SK-N-SH (cell line): Measurements from ENCODE around the gene CACNA2D3. TPM values are rescaled to one million over a fixed set of nuclear protein-coding genes. Genes with fewer than 3 reads are reported as not detected.

Experiments
- CTCF ChIA-PET: fragments of 300-600, 350-600 bp; formaldehyde crosslinking; extraction: SDS; loops from one replicate; lab custom pipeline; 2021; lab: Yijun Ruan, JAX
- POLR2A ChIA-PET: fragments of 350-600 bp; sonication (Branson Sonifier 250); formaldehyde crosslinking; extraction: SDS; loops from one replicate; lab custom pipeline; 2020; ENCODE audit warnings: antibody characterized with exemption, inconsistent platforms; lab: Yijun Ruan, JAX
- DNase-seq: peaks from one replicate; pipeline ENCODE4 v3.0.0; 2012
- H2AFZ ChIP-seq: fragments of 200-600 bp; sonication (generic); 2 replicates; pipeline ENCODE4 v1.8.1; 2016; ENCODE audit warnings: antibody characterized with exemption, mild to moderate bottlenecking, low read depth
- H3F3A ChIP-seq: fragments of 200-600 bp; sonication (generic); replicated peaks from 2 replicates; pipeline ENCODE3; 2016; ENCODE audit warnings: antibody characterized with exemption, mild to moderate bottlenecking; ENCODE audit not compliant: insufficient read depth
- H3K27ac ChIP-seq, 2 experiments: fragments of 200-500 bp in 1 of 2; fragments of 200-600 bp in 1 of 2; sonication (Bioruptor generic) in 1 of 2; sonication (generic), shearing (Covaris generic) in 1 of 2; 2 replicates each; pipeline versions ENCODE4 v1.5.1 to v1.6.1; 2014 to 2016; ENCODE audit warnings: low read depth in 2 of 2, inconsistent platforms in 1 of 2, low read length in 1 of 2, mild to moderate bottlenecking in 1 of 2, mixed read lengths in 1 of 2
- H3K27me3 ChIP-seq: fragments of 200-600 bp; sonication (generic), shearing (Covaris generic); 2 replicates; pipeline ENCODE4 v1.6.1; 2016; ENCODE audit warnings: mixed run types; ENCODE audit not compliant: insufficient read depth
- H3K36me3 ChIP-seq, 2 experiments: fragments of 200-500 bp in 1 of 2; fragments of 200-600 bp in 1 of 2; sonication (Bioruptor generic) in 1 of 2; sonication (generic) in 1 of 2; replicated peaks in 1 of 2; 2 replicates each; pipeline versions ENCODE3 to v1.5.1; 2014 to 2016; ENCODE audit warnings: low read length in 1 of 2, mild to moderate bottlenecking in 1 of 2; ENCODE audit not compliant: insufficient read depth in 2 of 2, control insufficient read depth in 1 of 2
- H3K4me1 ChIP-seq, 2 experiments: fragments of 200-500 bp in 1 of 2; fragments of 200-600 bp in 1 of 2; sonication (Bioruptor generic) in 1 of 2; sonication (generic), shearing (Covaris generic) in 1 of 2; 2 replicates each; pipeline versions ENCODE4 v1.5.1 to v1.6.1; 2014 to 2016; ENCODE audit warnings: low read depth in 1 of 2, low read length in 1 of 2, mixed run types in 1 of 2; ENCODE audit not compliant: insufficient read depth in 2 of 2, control insufficient read depth in 1 of 2
- H3K4me2 ChIP-seq: fragments of 200-600 bp; sonication (generic), shearing (Covaris generic); 2 replicates; pipeline ENCODE4 v1.6.1; 2017; ENCODE audit warnings: mixed run types
- H3K4me3 ChIP-seq, 2 experiments: fragments of 200-500 bp in 1 of 2; fragments of 200-600 bp in 1 of 2; sonication (Bioruptor generic) in 1 of 2; sonication (generic), shearing (Covaris generic) in 1 of 2; 2 replicates each; pipeline versions ENCODE4 v1.5.1 to v1.8.1; 2014 to 2016; ENCODE audit warnings: low read depth in 2 of 2, inconsistent platforms in 1 of 2, low read length in 1 of 2, mild to moderate bottlenecking in 1 of 2, mixed read lengths in 1 of 2, moderate library complexity in 1 of 2
- H3K79me2 ChIP-seq: fragments of 200-600 bp; sonication (generic); 2 replicates; pipeline ENCODE4 v1.8.1; 2017; ENCODE audit warnings: mild to moderate bottlenecking; ENCODE audit not compliant: insufficient read depth
- H3K9ac ChIP-seq: fragments of 200-600 bp; sonication (generic); 2 replicates; pipeline ENCODE4 v1.6.1; 2017; ENCODE audit warnings: mixed run types
- H3K9me2 ChIP-seq: fragments of 200-600 bp; sonication (generic); 2 replicates; pipeline ENCODE4 v1.6.1; 2017; ENCODE audit warnings: mixed run types
- H3K9me3 ChIP-seq: fragments of 200-600 bp; sonication (generic); 2 replicates; pipeline ENCODE4 v1.6.1; 2017; ENCODE audit warnings: mixed run types, mild to moderate bottlenecking, moderate library complexity
- H4K20me1 ChIP-seq: fragments of 200-600 bp; sonication (generic); 2 replicates; pipeline ENCODE4 v1.6.1; 2017; ENCODE audit warnings: mild to moderate bottlenecking, mixed run types; ENCODE audit not compliant: insufficient read depth
- CHD2 ChIP-seq: fragments of 150-350 bp; IDR thresholded peaks from 2 replicates; pipeline ENCODE4 v1.6.1; 2018; ENCODE audit warnings: low read length; ENCODE audit not compliant: partially characterized antibody
- EP300 ChIP-seq, 2 experiments: IDR thresholded peaks; 2 replicates each; pipeline versions ENCODE4 v1.4.0 to v1.6.1; 2012; ENCODE audit warnings: borderline replicate concordance in 1 of 2, low read depth in 1 of 2, low read length in 1 of 2
- FOSL2 ChIP-seq: IDR thresholded peaks from 2 replicates; pipeline ENCODE4 v1.4.0; 2012; ENCODE audit warnings: low read depth, mild to moderate bottlenecking, moderate library complexity, borderline replicate concordance
- FOXJ3 ChIP-seq: sonication (generic); formaldehyde crosslinking; IDR thresholded peaks from 2 replicates; pipeline ENCODE4 v1.5.1; 2020; ENCODE audit warnings: mild to moderate bottlenecking, missing genetic modification reagents
- FOXM1 ChIP-seq: IDR thresholded peaks from 2 replicates; pipeline ENCODE4 v1.4.0; 2012; ENCODE audit warnings: low read depth, mild to moderate bottlenecking
- GATA2 ChIP-seq: sonication (generic); formaldehyde crosslinking; IDR thresholded peaks from 2 replicates; pipeline ENCODE4 v1.5.0; 2020; ENCODE audit warnings: mild to moderate bottlenecking, missing genetic modification reagents
- IRF3 ChIP-seq: fragments of 150-350 bp; IDR thresholded peaks from 2 replicates; pipeline ENCODE4 v1.6.1; 2016; ENCODE audit warnings: mild to moderate bottlenecking, low read depth, low read length
- JUND ChIP-seq: IDR thresholded peaks from 2 replicates; pipeline ENCODE4 v1.4.0; 2012
- MXI1 ChIP-seq: IDR thresholded peaks from 2 replicates; pipeline ENCODE4 v1.6.1; 2012; ENCODE audit warnings: mild to moderate bottlenecking, low read depth, low read length, improper control_type of control experiment
- NFIC ChIP-seq: IDR thresholded peaks from 2 replicates; pipeline ENCODE4 v1.4.0; 2012; ENCODE audit warnings: borderline replicate concordance
- RAD21 ChIP-seq: IDR thresholded peaks from 2 replicates; pipeline ENCODE4 v1.6.1; 2012; ENCODE audit warnings: mild to moderate bottlenecking, low read length
- RFX5 ChIP-seq: IDR thresholded peaks from 2 replicates; pipeline ENCODE4 v1.6.1; 2012; ENCODE audit warnings: mild to moderate bottlenecking, improper control_type of control experiment, low read length
- SIN3A ChIP-seq: IDR thresholded peaks from 2 replicates; pipeline ENCODE4 v1.6.1; 2012; ENCODE audit warnings: low read depth, mild to moderate bottlenecking, low read length, moderate library complexity, borderline replicate concordance
- SMC3 ChIP-seq: IDR thresholded peaks from 2 replicates; pipeline ENCODE4 v1.6.1; 2012; ENCODE audit warnings: low read depth, low read length, improper control_type of control experiment
- YY1 ChIP-seq: IDR thresholded peaks from 2 replicates; pipeline ENCODE4 v1.4.0; 2012; ENCODE audit warnings: low read depth, mild to moderate bottlenecking
- whole genome bisulfite sequencing: methylation state at CpG from one replicate; pipeline ENCODE4 v1.1.6; 2017; ENCODE audit warnings: low lambda C conversion rate; 5-methylcytosine and 5-hydroxymethylcytosine counted together
- polyA plus RNA-seq, 3 experiments: library from polyadenylated mRNA; depleted of rRNA; stranded (reverse); fragments of >200 nt; gene quantifications; 2 replicates each; pipeline ENCODE4 v1.2.3, GENCODE V29; 2012
- TF ChIP-seq, protein P1 (sequence below): IDR thresholded peaks from 2 replicates; pipeline ENCODE4 v1.4.0; 2012; ENCODE audit warnings: low read depth, borderline replicate concordance
- TF ChIP-seq, protein P2 (sequence below): IDR thresholded peaks from 2 replicates; pipeline ENCODE4; 2012
- TF ChIP-seq, protein P3 (sequence below): IDR thresholded peaks from 2 replicates; pipeline ENCODE4 v1.4.0; 2012; ENCODE audit warnings: low read depth, borderline replicate concordance

The CACNA2D3 gene
- polyA plus RNA-seq, 1 of the 3 experiments (the other 2 are of a cell fraction) = 0.15 TPM

DNA sequence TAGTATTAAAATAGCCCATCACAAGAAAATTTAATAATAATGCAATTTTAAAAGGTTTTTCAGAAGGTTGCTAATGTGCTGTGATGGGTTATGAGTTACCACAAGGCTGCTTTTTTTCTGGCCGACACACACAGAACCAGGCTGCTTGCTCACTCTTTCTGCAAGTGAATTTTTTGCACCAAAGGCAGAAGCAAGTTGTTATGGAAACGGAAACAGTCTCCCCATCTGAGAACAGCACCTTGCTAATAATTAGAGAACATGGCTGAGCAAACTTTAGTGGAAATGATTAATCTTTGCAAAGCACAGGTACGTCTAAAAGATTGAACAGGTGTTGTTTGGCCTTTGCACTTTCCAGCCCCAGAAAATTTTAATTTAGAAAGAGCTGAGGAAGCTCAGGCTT, 51.0 kb downstream of the CACNA2D3 start:
- H3K4me2 ChIP-seq = no peak overlapping the region
- no peak overlapping the region for H3K9ac ChIP-seq
- H3K27ac ChIP-seq = no peak overlapping the region
- no peaks in the 10 kb centered on the region for H3K9me2 ChIP-seq
- POLR2A ChIA-PET = no interaction called here
- no peak for DNase-seq
- no peaks in the 10 kb centered on the region for H3K4me1 ChIP-seq
- WGBS = 13% methylated on average over 3 of the region's 3 CpGs
- CTCF ChIA-PET = interaction anchor here (0.9 to 1.2 kb wide), 2 partner anchors 27 to 234 kb away, joined by 3 read pairs; no protein-coding TSS in a partner anchor
- H3K27me3 ChIP-seq = no peaks in the 10 kb centered on the region
- no peak for TF ChIP-seq SIN3A
- TF ChIP-seq FOXJ3 (CRISPR knock-in tag) = no peak
- no peak for TF ChIP-seq RAD21
- no peak for TF ChIP-seq CHD2
- TF ChIP-seq FOSL2 = no peak
- TF ChIP-seq MXI1 = no peak
- TF ChIP-seq, protein P1, sequence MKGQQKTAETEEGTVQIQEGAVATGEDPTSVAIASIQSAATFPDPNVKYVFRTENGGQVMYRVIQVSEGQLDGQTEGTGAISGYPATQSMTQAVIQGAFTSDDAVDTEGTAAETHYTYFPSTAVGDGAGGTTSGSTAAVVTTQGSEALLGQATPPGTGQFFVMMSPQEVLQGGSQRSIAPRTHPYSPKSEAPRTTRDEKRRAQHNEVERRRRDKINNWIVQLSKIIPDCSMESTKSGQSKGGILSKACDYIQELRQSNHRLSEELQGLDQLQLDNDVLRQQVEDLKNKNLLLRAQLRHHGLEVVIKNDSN = no peak
- H2AFZ ChIP-seq = no peak overlapping the region
- no peaks in the 10 kb centered on the region for H4K20me1 ChIP-seq
- no peaks in the 10 kb centered on the region for H3K9me3 ChIP-seq
- H3F3A ChIP-seq = no peaks in the 10 kb centered on the region
- H3K79me2 ChIP-seq = no peaks in the 10 kb centered on the region
- no peaks in the 10 kb centered on the region for H3K36me3 ChIP-seq
- no peak overlapping the region for H3K4me3 ChIP-seq

DNA sequence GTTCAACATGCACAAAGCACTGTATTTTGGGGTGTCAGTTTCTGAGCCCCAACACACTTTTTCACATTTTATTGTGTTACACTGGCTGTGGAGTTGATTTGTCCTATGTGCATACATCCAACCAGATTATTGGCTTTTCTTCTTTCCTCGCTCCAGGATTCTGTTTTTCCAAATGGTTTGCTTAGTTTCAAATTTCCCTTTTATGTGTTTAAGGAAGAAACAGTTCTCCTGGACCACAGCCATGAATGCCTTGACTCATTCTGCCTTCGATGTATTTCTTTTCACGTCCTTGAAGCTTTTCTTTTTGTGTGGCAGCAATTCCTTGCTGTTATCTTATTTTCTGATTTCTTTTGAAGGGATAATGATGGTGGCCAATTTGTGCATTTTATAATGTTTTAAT, 53.8 kb downstream of the CACNA2D3 start:
- 16% methylated on average over 3 of the region's 3 CpGs for WGBS
- H3K27ac ChIP-seq = no peak overlapping the region
- H3K9me2 ChIP-seq = no peaks in the 10 kb centered on the region
- no peaks in the 10 kb centered on the region for H4K20me1 ChIP-seq
- CTCF ChIA-PET = interaction anchor here (0.7 to 0.8 kb wide), 2 partner anchors 198 to 237 kb away, joined by 3 read pairs; no protein-coding TSS in a partner anchor
- H3K9ac ChIP-seq = no peak overlapping the region
- H3F3A ChIP-seq = no peaks in the 10 kb centered on the region
- TF ChIP-seq SMC3 = no peak
- no peak for TF ChIP-seq RFX5
- TF ChIP-seq GATA2 (CRISPR knock-in tag) = no peak
- TF ChIP-seq IRF3 = no peak
- TF ChIP-seq FOXJ3 (CRISPR knock-in tag) = no peak
- no peak for TF ChIP-seq NFIC
- TF ChIP-seq, protein P2, sequence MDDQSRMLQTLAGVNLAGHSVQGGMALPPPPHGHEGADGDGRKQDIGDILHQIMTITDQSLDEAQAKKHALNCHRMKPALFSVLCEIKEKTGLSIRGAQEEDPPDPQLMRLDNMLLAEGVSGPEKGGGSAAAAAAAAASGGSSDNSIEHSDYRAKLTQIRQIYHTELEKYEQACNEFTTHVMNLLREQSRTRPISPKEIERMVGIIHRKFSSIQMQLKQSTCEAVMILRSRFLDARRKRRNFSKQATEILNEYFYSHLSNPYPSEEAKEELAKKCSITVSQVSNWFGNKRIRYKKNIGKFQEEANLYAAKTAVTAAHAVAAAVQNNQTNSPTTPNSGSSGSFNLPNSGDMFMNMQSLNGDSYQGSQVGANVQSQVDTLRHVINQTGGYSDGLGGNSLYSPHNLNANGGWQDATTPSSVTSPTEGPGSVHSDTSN = no peak
- TF ChIP-seq FOXM1 = no peak
- TF ChIP-seq EP300 (IDR thresholded peaks at IDR 0.05; ENCODE audit: borderline replicate concordance in 1 of 2, low read depth in 1 of 2, low read length in 1 of 2) = no peak
- TF ChIP-seq, protein P3, sequence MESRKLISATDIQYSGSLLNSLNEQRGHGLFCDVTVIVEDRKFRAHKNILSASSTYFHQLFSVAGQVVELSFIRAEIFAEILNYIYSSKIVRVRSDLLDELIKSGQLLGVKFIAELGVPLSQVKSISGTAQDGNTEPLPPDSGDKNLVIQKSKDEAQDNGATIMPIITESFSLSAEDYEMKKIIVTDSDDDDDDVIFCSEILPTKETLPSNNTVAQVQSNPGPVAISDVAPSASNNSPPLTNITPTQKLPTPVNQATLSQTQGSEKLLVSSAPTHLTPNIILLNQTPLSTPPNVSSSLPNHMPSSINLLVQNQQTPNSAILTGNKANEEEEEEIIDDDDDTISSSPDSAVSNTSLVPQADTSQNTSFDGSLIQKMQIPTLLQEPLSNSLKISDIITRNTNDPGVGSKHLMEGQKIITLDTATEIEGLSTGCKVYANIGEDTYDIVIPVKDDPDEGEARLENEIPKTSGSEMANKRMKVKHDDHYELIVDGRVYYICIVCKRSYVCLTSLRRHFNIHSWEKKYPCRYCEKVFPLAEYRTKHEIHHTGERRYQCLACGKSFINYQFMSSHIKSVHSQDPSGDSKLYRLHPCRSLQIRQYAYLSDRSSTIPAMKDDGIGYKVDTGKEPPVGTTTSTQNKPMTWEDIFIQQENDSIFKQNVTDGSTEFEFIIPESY = no peak
- TF ChIP-seq YY1 = no peak
- TF ChIP-seq JUND = no peak
- TF ChIP-seq, all 33 proteins: peak for 0
- POLR2A ChIA-PET = no interaction called here
- Histone ChIP-seq H3K4me2 (no peak overlapping the region), H3K27me3 (no peaks in the 10 kb centered on the region), H2AFZ (no peak overlapping the region), H3K4me1 (no peaks in the 10 kb centered on the region), H3K4me3 (no peak overlapping the region), H3K36me3 (no peaks in the 10 kb centered on the region), H3K9me3 (no peaks in the 10 kb centered on the region), H3K79me2 (no peaks in the 10 kb centered on the region)
- DNase-seq = no peak
